ENCODE data around the gene PRSS53.

Gene PRSS53

DNA sequence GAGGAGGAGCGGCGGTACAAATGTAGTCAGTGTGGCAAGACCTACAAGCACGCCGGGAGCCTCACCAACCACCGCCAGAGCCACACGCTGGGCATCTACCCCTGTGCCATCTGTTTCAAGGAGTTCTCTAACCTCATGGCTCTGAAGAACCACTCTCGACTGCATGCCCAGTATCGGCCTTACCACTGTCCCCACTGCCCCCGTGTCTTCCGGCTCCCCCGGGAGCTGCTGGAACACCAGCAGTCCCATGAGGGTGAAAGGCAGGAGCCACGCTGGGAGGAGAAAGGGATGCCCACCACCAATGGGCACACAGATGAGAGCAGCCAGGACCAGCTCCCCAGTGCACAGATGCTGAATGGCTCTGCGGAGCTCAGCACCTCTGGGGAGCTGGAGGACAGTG is 11.7 kb downstream of the PRSS53 start:
- no peak for DNase-seq

DNA sequence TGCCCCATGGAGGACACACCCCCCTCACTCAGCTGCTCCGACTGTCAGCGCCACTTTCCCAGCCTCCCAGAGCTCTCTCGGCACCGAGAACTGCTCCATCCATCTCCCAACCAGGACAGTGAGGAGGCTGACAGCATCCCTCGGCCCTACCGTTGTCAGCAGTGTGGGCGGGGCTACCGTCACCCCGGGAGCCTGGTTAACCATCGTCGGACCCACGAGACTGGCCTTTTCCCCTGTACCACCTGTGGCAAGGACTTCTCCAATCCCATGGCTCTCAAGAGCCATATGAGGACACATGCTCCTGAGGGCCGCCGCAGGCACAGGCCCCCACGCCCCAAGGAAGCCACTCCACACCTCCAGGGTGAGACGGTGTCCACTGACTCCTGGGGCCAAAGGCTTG is 12.4 kb downstream of the PRSS53 start:
- DNase-seq: no peak

DNA sequence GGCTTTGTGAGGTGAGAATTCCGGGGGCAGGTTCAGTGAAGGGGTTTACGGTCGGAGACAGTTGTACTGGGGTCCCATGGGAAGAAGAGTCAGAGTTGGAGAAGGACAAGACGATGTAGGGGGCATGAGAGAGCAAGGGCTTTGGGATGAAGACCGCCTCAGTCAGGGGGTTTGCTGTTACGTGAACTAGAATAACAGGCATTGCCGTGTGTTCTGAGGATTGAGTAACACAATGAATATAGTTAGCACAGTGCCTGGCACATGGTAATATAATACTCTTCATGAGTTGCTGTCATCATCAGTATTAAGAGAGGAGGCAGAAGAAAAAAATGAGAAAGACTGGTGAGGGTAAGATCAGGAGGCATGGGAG is 13.9 kb downstream of the PRSS53 start:
- DNase-seq: no peak

DNA sequence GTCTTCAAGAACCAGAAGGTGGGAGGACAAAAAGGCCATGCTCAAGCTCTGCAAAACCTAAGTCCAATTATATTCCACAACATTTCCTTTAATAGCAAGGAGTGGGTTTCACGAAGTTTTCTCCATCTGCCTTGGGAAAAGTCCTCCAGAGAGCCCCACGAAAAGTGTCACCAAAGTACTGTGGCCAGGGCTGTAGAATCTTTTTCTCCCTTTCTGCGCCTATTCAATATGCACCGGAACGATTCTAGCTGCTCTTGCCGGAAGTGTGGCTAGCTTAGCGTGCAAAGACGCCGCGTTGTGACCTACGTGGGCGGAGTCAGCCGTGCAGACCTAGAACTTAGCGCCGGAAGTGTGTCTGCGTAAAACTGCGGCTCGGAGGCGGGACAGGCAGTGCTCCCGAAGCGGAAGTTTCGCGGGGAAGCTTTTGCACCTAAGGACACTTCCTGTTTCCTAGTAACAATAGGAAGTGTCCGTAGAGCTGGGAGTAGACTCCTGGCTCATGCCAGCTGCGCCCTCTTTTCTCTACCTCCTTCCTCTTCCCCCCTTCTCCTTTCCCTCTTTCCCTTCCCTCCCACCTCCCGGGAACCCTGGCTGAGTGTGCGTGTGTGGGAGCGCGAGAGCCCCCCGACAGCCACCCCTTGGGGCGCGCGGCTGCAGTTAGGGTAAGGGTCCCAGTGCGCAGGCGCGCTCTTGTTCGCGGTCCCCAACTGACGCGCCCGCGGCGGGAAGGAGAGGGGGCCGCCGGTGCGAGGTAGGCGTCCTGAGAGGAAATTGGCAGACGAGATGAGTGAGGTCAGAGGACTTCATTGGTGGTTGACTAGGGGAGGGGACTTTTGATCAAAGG is 14.6 kb downstream of the PRSS53 start, which contains the start of the genes ZNF646 and ZNF668:
ZNF646 (plus strand) TSS at position 453 of the 844 bp plus-strand sequence. CDS start 1,903 bp downstream, outside the sequence.
ZNF668 (minus strand) TSS at position 271 of the 844 bp plus-strand sequence. CDS start 9,781 bp downstream, outside the sequence.
- peak; percentile 97 to 99 for DNase-seq

DNA sequence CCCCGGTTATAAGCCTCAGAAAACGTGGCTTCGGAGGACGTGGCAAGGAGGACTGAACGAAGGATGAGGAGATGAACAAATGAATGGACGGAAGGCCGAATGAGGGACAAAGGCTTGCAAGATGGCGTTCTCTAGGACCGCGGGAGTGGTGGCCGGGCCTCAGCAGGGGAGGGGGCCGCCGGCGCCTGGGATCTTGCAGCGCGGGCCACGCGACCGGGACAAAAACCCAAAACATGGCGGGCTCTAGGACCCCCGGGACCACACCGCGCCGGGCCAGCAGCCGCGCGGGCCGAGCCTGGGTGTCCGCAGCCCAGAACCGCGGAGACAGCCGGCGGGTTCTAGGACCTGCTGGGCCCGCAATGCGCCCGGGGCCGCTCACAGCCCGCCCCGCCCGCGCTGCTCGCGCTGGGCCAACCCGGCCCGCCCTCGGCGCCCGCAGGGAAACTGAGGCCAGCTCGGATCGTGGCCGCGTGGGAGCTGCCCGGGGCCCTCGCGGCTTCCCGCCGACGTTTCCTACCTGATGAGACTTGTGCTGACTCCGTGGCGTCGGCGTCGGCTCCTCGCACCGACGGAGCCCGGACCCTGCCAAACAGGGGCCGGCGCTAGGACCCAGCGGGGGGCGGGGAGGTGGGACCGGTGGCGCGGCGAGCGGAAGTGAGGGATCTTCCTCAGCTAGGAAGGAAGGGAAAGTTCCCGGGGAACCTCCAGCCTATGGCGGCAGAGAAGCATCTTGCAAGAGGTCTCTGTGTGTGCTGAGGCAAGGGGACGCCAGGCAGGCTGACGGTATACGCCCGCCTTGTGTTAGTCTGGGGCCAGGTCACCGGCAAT is 15.4 kb downstream of the PRSS53 start:
- DNase-seq: peak; percentile 80 to 84

DNA sequence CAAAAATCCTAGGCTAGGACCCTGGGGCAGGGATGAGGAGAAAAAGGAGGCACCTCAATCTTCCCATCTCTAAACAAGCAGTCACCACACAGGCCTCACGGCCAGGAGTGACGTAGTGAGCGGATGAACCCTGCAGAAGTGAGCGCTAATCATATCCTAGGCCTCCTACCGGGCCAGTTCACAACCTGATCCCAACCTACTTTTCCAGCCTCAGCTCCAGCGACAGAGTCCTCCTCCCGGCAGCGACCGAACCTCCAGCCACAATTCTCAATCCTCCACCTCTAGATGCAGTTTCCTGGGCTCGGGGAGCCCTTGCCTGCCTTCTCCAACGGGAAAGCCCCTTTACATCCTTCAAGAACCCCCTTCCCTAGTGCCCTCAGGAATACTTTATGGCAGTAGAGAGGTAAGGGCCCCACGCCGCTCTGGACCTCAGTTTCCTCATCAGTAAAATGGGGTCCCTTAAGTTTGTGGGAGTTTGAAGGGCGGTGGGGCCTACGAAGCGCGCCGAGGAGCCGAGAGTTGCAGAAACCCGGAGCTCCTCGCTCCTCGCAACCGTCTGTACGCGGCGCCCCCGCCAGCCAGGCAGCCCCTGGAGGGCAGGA is 16.1 kb downstream of the PRSS53 start:
- no peak for DNase-seq

DNA sequence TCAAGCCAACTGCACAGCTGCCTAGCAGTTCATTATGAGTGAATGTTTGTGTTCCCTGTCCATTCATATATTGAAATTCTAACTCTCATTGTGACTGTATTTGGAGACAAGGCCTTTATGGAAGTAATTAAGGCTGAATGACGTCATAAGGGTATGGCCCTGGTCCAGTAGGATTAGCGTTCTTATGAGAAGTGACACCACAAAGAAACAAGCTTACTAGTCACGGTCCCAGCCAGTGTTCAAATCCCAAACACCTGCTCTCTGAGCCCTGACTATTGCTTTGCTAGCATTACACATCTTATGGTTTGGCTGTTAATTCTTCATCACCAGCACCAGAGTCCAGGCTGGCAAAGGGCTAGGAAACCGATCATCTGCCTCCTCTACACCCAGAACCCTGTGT is 16.9 kb downstream of the PRSS53 start:
- no peak for DNase-seq

DNA sequence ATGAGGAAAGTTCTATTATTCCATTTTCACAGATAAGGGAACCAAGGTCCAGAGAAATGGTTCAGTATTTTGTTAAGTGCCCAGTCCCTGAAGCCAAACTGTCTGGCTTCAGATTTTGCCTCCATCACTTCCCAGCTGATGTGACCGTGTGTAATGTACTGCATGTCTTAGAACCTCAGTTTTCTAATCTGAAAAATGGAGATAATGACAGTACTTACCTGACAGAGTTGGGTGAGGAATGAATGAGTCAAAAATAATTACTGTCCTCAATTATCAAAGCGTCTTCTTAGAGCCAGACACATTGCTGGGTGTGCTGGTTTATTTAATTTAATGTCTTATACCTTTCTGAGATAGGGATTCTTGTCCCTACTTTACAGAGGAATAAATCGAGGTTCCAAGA is 21.4 kb downstream of the PRSS53 start:
- DNase-seq: no peak

DNA sequence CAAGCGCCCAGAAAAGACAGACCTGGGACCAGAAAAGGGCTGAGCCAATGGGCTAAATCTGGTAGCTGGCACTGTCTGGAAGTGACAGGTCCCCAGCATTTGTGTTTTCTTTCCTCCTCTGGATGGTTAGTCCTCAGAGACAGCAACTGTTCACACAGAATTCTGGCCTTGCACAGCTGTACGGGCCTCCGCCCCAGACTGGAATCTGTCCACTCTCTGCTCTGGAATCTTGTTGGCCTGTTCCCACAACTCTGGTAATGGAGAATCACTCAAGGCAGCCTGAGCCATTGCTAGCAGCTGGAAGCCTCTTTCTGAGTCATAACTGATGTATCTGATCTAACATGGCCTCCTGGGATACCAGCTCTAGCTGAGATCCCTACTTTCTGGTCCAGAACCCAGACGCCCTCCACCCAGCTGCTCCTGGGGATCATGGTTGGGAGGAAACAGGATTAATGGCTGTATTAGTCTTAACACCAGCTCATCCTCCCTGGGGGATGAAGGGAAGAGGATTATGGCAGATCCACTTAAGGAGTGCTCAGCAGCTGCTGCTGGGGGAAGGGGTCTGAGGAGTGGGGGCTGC is 23.8 kb downstream of the PRSS53 start:
- DNase-seq: no peak

DNA sequence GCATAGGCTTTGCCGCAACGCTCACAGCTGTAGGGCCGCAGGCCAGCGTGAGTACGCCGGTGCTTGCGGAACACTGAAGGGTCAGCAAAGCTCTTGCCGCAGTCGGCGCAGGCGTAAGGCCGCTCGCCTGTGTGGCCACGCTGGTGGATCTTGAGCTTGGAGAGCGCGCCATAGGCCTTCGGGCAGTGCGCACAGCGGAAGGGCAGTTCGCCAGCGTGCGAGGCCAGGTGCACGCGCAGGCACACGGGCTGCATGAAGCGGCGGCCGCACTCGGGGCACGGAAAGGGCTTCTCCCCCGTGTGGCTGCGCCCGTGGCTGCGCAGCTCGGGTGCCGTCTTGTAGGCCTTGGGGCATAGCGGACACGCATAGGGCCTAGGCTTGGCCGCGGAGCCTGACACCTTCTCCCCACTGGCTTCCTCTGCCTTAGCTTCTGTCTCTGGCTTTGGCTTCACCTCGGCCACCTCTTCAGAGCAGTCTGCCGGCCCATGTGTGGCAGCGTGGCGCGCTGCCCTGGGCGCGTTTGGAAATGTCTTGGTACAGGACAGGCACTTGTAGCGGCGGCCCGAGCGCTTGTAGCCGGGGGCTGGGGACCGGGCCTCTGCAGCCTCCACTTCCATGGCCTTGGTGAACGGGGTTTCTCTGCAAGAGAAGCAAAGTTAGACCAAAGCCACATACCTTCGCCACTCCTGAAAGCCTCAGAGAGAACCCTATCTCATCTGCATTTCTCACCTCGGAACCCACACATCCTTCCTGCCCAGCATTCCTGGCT is 24.7 kb downstream of the PRSS53 start:
- no peak for DNase-seq

DNA sequence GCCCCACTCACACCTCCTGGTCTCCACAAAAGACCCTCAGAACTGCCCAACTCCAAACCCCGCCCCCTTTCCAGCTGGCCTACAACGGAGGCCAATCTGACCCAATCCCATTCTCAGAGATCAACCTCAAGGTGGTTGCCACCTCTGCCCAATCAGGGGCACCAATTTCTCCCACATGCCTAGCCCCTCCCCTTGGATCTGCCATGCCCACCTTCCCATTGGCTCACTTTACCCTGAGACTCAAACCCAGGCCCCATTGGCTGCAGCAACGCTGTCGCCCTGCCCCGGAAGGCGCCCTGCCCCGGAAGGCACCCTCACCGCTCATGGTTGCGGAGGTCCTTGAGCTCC is 25.3 kb downstream of the PRSS53 start:
- DNase-seq: no peak

DNA sequence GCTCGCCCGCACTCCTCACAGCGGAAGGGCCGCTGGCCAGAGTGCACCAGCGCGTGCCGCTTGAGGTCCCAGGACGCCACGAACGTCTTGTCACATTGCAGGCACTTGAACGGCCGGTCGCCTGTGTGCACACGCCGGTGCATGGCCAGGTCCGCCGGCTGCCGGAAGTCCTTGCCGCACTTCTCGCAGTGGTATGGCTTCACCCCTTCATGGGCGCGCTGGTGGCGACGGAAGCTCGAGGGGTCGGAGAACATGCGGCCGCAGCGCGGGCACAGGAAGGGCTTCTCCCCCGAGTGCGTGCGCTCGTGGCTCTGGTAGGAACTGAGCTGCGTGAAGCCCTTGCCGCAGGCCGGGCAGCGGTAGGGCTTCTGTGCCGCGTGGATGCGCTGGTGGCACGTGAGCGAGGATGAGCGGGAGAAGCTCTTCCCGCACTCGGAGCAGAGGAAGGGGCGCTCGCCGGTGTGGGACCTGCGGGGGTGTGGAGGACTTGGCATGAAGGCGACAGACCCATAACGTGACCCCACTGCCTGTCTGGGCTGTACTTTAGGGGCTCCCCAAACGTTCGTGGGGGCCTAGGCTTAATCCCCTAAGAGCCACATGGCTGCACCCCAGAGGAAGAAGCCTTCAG is 26.8 kb downstream of the PRSS53 start:
- DNase-seq: no peak

DNA sequence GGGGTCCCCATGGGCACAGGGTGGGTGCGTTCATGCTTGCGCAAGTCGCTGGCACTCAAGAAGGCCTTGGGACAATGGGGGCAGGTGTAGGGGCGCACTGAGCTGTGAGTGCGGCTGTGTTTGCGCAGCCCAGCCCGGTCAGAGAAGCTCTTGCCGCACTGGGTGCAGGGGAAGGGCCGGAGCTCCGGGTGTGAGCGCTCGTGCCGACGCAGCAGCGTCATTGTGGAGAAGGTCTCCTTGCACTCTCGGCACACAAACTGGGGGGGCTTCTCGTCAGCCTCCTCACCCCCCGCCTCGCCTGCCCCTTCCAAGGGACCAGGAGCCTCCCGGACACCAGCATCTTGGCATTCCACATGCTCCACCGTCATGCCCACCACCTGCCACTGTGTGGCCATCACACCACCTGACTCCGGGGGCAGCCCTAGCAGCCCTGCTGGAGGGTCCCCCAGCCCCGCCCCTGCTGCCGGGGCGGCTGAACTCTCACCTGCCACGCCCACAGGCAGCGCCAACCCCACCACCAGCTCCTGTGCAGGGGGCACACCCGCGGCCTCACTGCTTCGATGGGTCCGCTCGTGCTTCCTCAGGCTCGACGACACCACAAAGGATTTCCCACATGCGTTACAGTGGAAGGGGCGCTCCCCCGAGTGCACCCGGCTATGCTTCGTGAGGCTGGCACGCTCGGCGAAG is 27.5 kb downstream of the PRSS53 start:
- DNase-seq: no peak

DNA sequence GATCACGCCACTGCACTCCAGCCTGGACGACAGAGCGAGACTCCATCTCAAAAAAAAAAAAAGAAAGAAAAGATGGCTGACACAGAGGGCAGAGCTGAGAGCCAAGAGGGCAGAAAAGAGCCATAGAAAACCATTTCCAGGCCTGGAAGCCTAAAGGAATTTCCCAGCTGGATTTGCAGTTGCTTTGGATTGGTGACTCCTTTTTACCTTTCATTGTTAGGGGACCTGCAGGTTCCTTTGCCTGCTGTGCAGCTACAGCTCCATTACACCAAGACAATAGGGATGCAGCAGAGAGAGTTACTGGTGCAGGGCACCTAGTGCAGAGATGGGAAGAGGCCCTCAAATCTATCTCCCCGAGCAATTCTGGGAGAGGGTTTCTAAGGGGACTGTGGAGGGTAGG is 33.1 kb downstream of the PRSS53 start:
- DNase-seq: no peak

DNA sequence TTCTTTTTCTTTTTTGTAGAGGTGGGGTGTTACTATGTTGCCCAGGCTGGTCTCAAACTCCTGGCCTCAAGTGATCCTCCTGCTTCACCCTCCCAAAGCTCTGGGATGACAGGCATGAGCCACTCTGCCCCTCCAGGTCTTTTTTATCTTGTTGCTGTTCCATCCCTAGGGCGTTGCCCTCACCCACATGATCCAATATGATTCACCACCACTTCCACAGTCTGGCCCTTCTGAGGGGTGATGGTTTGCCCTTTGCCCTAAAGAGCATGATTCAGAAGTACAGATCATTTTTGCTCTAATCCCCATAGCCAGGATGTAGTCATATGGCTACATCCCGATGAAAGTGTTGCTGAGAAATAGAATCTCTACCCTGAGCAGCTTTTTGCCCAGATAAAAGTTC is 36.6 kb downstream of the PRSS53 start:
- DNase-seq: no peak

DNA sequence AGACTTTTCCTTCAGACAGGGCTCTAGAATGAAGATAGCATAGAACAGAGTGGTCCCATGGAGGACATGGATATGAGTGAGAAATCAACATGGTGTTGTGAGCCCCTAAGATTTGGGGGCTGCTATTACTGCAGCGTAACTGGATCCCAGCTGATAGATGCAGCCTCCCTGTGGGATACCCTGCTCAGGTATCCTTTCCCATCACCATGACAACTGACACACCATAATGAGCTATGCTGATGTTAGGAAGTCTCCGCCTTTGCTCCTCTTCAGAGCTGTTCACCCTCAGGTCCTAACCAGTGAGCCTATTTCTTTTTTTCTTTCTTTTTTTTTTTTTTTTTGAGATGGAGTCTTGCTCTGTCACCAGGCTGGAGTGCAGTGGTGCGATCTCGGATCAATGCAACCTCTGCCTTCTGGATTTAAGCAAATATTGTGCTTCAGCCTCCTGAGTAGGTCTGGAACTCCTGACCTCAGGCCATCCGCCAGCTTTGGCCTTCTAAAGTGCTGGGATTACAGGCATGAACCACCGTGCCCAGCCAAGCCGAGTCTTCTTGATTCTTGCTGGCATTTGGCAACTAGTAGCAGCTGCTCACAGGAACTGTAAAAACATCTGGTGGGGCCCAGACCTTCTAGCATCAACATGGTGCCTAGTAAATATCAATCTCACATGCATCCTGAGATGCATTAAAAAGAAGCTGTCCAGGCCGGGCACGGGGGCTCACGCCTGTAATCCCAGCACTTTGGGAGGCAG is 38.3 kb downstream of the PRSS53 start:
- no peak for DNase-seq

DNA sequence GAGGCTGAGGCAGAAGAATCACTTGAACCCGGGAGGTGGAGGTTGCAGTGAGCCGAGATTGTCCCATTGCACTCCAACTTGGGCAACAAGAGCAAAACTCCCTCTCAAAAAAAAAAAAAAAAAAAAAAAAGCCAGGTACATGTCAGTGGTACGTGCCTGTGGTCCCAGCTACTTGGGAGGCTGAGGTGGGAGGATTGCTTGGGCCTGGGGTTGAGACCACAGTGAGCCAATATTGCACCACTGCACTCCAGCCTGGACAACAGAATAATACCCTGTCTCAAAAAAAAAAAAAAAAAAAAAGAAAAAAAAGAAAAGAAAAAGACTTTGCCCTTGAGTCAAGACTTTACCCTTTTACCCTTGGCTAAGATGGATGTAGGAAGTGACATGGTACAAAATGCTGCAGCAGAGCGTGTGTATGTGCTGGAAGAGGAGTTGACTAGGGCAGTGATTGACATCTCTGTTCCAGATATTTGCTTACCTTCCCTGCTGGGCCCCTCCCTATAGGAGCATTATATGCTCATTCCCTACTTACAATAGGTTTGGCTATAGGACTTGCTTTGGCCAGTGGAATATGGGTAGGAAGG is 44.8 kb downstream of the PRSS53 start:
- no peak for DNase-seq

DNA sequence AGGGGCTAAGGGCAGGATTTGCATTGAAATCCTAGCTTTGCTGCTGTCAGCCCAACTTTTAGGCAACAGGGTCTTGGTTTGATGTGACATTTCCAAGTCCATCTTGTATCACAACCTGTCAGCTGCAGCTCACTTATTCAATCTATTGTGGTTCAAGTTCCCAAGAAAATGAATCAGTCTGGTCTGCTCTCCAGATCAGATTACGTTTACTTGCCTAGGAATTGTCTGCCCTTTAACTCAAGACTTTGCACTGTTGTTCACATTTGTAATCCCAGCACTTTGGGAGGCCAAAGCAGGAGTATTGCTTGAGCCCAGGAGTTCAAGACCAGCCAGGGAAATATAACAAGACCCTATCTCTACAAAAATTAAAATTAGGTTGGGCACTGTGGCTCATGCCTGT is 45.4 kb downstream of the PRSS53 start:
- no peak for DNase-seq

DNA sequence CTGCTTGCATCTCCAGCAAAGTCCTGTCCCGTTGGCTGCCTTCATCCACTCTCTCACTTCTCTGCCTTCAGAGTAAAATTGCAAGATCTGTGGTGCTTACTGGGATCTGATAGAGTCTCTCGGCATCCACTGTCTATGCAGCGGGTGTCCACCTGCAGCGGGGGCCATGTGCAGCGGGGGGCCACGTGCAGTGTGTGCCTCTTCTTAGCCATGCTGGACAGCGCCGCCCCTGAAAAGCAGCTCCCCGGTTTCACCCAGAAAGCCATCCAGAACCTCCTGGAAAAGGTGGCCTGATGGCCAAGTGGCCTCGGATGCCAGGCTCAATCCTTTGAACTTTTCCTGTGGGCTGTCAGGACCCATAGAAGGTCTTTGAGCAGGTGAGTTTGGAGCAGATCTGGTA is 45.9 kb downstream of the PRSS53 start:
- no peak for DNase-seq

DNA sequence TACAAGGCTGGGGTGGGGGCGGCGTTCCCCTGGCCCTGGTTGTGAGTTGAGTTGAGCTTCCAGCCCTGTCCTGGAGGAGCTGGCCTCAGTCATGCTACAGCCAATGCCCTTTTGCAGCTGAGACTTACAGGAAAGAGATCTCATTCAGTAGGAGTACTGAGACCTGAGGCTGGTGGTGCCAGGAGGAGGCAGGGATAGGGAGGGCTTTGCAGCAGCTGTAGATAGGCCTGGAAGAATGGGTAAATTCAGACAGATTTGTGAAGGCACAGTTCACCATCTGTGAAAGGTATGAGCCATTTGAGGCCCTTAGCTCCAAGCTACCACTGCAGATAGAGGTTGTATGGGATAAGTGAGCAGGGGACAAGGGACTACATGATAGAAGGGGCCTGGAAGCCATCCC is 49.8 kb downstream of the PRSS53 start:
- DNase-seq: no peak
